DND-41 (cell line): ENCODE data around the gene COL6A5.

Experiments used
- ATAC-seq: fragments of 200-7000 bp; cut with Tn5 transposase; 3 replicates; pipeline ENCODE4 v1.9.1; 2021; ENCODE audit warnings: low read depth; ENCODE audit not compliant: insufficient read depth
- DNase-seq: peaks from one replicate; pipeline ENCODE4 v3.0.0-alpha.2; 2020
- H2AFZ ChIP-seq: 2 replicates; pipeline ENCODE4 v1.6.0; 2012; ENCODE audit warnings: low read depth, low read length
- H3K27ac ChIP-seq: 2 replicates; pipeline ENCODE4 v1.5.1; 2012; ENCODE audit warnings: low read length, inconsistent platforms
- H3K27me3 ChIP-seq: fragments of 200-600 bp; sonication (generic); 2 replicates; pipeline ENCODE4 v1.6.0; 2012; ENCODE audit warnings: low read length, mild to moderate bottlenecking, inconsistent platforms; ENCODE audit not compliant: insufficient read depth, poor library complexity
- H3K36me3 ChIP-seq: 2 replicates; pipeline ENCODE4 v1.5.1; 2012; ENCODE audit warnings: low read length, inconsistent platforms; ENCODE audit not compliant: insufficient read depth
- H3K4me1 ChIP-seq: 2 replicates; pipeline ENCODE4 v1.5.1; 2012; ENCODE audit warnings: mild to moderate bottlenecking, low read length; ENCODE audit not compliant: insufficient read depth
- H3K4me2 ChIP-seq: 2 replicates; pipeline ENCODE4 v1.6.0; 2012; ENCODE audit warnings: mild to moderate bottlenecking, moderate library complexity, low read length, inconsistent platforms; ENCODE audit not compliant: insufficient read depth
- H3K4me3 ChIP-seq, 2 experiments: fragments of 200-600 bp in 1 of 2; shearing (Covaris generic) in 1 of 2; 2 replicates each; pipeline ENCODE4 v1.5.1; 2012 to 2016; ENCODE audit warnings: inconsistent platforms in 2 of 2, low read length in 2 of 2, mild to moderate bottlenecking in 2 of 2, low read depth in 1 of 2, moderate library complexity in 1 of 2
- H3K79me2 ChIP-seq: 2 replicates; pipeline ENCODE4 v1.6.0; 2012; ENCODE audit warnings: low read length, inconsistent platforms; ENCODE audit not compliant: insufficient read depth
- H3K9ac ChIP-seq: 2 replicates; pipeline ENCODE4 v1.6.0; 2012; ENCODE audit warnings: low read depth, mild to moderate bottlenecking, inconsistent platforms, low read length, moderate library complexity
- H3K9me3 ChIP-seq: 2 replicates; pipeline ENCODE4 v1.5.1; 2012; ENCODE audit warnings: low read length, moderate library complexity, mild to moderate bottlenecking, inconsistent platforms; ENCODE audit not compliant: insufficient read depth, severe bottlenecking
- H4K20me1 ChIP-seq: 2 replicates; pipeline ENCODE4 v1.6.0; 2012; ENCODE audit warnings: low read length; ENCODE audit not compliant: insufficient read depth
- EZH2 ChIP-seq: IDR thresholded peaks from 3 replicates; pipeline ENCODE4 v1.6.1; 2012; ENCODE audit warnings: borderline replicate concordance, low read depth, mild to moderate bottlenecking, moderate library complexity, low read length, inconsistent platforms; ENCODE audit not compliant: severe bottlenecking
- TF ChIP-seq, protein P1 (sequence below): IDR thresholded peaks from 2 replicates; pipeline ENCODE4 v1.5.1; 2012; ENCODE audit warnings: borderline replicate concordance, low read length, moderate library complexity, mild to moderate bottlenecking; ENCODE audit not compliant: poor library complexity, severe bottlenecking; ENCODE audit errors: extremely low read depth

COL6A5 gene

DNA sequence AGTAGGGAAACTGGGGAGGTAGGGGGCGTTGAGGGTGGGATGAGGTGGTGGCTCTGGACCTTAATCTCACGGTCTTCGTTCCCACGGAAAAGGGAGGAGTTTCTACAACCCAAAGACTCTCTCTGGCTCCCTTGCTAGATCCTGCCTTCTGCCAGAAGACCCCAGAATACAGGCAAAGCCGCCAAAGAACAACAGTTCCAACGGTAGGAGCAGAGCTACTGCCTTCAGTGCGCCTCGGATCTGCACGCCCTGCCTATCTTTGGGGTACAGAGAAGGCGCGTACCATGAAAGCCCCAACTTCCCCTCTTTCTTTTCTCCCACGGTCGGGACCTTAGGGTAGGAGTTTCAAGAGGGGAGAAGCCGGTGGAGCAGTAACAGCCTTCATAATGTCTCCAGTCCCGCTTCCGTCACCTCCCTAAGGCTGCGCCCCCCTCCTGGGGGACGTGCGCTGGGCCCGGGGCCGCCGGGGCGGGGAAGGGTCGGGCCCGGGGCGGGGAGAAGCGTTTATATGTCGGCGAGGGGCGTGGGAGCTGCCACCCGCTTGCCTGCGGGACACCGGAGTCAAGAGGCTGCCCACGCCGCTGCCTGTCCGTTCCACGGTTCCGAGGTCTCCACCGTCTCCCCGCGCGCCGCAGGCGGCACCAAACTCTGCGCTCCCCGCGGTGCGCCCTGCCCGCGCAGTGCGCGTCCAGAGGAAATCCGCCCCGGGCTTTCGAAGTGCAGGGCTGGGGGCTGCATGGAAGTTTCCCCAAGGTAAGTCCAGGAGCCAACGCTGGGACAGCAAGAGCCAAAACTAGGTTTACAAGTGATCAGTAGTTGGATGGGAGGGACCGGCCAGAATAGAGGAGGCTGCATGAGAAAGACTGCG, 171.4 kb downstream of the COL6A5 start, which contains the start of gene COL6A6:
COL6A6 (plus strand) TSS at position 533 of the 868 bp plus-strand sequence. CDS start 43,188 bp downstream, outside the sequence.
- H3K36me3 ChIP-seq, result no peaks in the 10 kb centered on the region
- TF ChIP-seq, protein P1, sequence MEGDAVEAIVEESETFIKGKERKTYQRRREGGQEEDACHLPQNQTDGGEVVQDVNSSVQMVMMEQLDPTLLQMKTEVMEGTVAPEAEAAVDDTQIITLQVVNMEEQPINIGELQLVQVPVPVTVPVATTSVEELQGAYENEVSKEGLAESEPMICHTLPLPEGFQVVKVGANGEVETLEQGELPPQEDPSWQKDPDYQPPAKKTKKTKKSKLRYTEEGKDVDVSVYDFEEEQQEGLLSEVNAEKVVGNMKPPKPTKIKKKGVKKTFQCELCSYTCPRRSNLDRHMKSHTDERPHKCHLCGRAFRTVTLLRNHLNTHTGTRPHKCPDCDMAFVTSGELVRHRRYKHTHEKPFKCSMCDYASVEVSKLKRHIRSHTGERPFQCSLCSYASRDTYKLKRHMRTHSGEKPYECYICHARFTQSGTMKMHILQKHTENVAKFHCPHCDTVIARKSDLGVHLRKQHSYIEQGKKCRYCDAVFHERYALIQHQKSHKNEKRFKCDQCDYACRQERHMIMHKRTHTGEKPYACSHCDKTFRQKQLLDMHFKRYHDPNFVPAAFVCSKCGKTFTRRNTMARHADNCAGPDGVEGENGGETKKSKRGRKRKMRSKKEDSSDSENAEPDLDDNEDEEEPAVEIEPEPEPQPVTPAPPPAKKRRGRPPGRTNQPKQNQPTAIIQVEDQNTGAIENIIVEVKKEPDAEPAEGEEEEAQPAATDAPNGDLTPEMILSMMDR, result no peak
- TF ChIP-seq EZH2, result no peak
- no peak within 1 kb of the TSS for H3K9ac ChIP-seq
- peaks cover 14% of the 10 kb centered on the region for H3K27me3 ChIP-seq
- no peak within 1 kb of the TSS for H3K4me3 ChIP-seq
- H3K79me2 ChIP-seq, result no peaks in the 10 kb centered on the region
- ATAC-seq, result no peak
- no peak within 1 kb of the TSS for H3K27ac ChIP-seq
- DNase-seq, result no peak
- no peak within 1 kb of the TSS for H2AFZ ChIP-seq
- no peaks in the 10 kb centered on the region for H3K9me3 ChIP-seq
- H3K4me1 ChIP-seq, result no peaks in the 10 kb centered on the region
- no peaks in the 10 kb centered on the region for H4K20me1 ChIP-seq
- H3K4me2 ChIP-seq, result no peak within 1 kb of the TSS

DNA sequence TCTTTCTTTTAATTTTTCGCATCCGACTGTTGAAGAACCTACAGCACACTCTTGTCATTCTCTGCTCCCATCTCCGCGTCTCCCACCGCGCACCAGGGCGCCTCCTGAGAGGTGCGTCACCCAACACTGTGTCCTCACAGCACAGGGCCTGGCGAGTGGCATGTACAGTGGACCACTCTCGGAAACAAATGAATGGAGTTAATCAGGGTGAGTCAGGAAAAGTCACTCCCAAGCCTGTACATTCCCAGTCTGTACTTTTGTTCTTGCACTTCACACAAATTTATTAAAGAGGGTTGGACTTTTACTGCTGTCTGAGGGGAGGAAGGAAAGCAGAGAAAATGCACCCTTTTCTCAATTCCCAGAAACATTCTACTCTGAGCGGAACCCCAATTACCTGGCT, 172.1 kb downstream of the COL6A5 start:
- Histone ChIP-seq H3K4me2 (no peak overlapping the region), H3K4me3 (no peak overlapping the region), H3K27ac (no peak overlapping the region), H3K4me1 (no peaks in the 10 kb centered on the region), H2AFZ (no peak overlapping the region), H3K36me3 (no peaks in the 10 kb centered on the region), H4K20me1 (no peaks in the 10 kb centered on the region), H3K27me3 (peaks cover 19% of the 10 kb centered on the region), H3K9ac (no peak overlapping the region), H3K9me3 (no peaks in the 10 kb centered on the region), H3K79me2 (no peaks in the 10 kb centered on the region)
- ATAC-seq (no peak), DNase-seq (no peak)
- TF ChIP-seq, protein P1, result no peak
- no peak for TF ChIP-seq EZH2

DNA sequence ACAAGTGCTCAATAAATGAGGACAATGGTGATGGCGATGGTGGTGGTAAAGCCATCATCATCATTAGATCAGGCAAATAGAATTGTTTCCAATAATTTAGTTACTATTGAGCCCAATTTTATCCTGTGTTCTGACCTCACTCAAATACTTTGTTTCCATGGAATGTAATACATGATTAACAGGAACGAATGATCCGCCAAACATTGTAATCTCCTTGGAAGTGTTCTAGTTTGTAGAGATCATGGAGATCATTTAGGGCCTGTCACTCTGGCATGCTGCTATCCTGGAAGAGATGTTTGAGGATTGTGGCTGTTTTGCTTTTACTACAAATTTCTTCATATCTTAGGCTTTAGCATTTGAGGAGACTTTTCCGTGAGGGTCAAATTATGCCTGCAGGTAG, 174.3 kb downstream of the COL6A5 start:
- Histone ChIP-seq H3K4me1 (no peaks in the 10 kb centered on the region), H3K27ac (no peak overlapping the region), H2AFZ (no peak overlapping the region), H4K20me1 (no peaks in the 10 kb centered on the region), H3K36me3 (no peaks in the 10 kb centered on the region), H3K4me2 (no peak overlapping the region), H3K9ac (no peak overlapping the region), H3K9me3 (no peaks in the 10 kb centered on the region), H3K79me2 (no peaks in the 10 kb centered on the region), H3K4me3 (no peak overlapping the region), H3K27me3 (peaks cover 33% of the 10 kb centered on the region)
- DNase-seq (no peak), ATAC-seq (no peak)
- TF ChIP-seq EZH2, result no peak
- TF ChIP-seq, protein P1, result no peak
